ENCODE measurements around the gene FFAR4. TPM values are rescaled to one million over a fixed set of nuclear protein-coding genes. Genes with fewer than 3 reads are reported as not detected.

The FFAR4 gene
- polyA plus RNA-seq, 2 of the 4 experiments (the other 2 are of a cell fraction), result 0.15 to 0.17 TPM

DNA sequence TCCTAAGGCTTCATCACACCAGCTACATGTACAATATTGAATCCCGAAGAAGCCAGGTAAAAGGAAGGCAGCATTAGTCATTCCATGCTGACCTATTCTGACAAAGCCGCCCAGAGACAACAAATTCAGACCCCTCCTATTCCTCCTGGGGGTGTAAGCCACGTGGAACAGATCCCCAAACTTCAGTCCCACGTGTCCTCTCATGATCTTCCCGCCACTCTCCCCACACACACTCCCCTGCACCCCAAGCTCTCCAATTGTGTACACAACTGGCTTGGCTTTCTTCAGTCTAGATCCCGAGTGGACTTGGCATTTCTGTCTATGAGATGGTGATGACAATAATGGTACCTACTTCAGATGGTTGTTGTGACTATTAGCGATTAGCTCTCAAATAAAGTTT is 54.5 kb downstream of the FFAR4 start:
- TF ChIP-seq POLR2A (IDR thresholded peaks at IDR 0.05; ENCODE audit: low read length), result no peak
- no peak for TF ChIP-seq NFE2L2 (conservative IDR thresholded peaks at IDR 0.05; ENCODE audit: low read length)
- TF ChIP-seq FOSL2 (IDR thresholded peaks at IDR 0.05), result no peak
- no peak for TF ChIP-seq FOSL2 (CRISPR knock-in tag; IDR thresholded peaks at IDR 0.05)
- TF ChIP-seq CEBPB (IDR thresholded peaks at IDR 0.05), result no peak
- TF ChIP-seq TFCP2L1 (CRISPR knock-in tag; IDR thresholded peaks at IDR 0.05), result no peak
- no peak for TF ChIP-seq MAZ (IDR thresholded peaks at IDR 0.05; ENCODE audit: borderline replicate concordance, low read depth, low read length)
- TF ChIP-seq, protein P1, sequence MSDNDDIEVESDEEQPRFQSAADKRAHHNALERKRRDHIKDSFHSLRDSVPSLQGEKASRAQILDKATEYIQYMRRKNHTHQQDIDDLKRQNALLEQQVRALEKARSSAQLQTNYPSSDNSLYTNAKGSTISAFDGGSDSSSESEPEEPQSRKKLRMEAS (IDR thresholded peaks at IDR 0.05), result no peak
- no peak for TF ChIP-seq SMC3 (IDR thresholded peaks at IDR 0.05)
- no peak for TF ChIP-seq FOSB (CRISPR knock-in tag; IDR thresholded peaks at IDR 0.05)
- TF ChIP-seq, protein P2, sequence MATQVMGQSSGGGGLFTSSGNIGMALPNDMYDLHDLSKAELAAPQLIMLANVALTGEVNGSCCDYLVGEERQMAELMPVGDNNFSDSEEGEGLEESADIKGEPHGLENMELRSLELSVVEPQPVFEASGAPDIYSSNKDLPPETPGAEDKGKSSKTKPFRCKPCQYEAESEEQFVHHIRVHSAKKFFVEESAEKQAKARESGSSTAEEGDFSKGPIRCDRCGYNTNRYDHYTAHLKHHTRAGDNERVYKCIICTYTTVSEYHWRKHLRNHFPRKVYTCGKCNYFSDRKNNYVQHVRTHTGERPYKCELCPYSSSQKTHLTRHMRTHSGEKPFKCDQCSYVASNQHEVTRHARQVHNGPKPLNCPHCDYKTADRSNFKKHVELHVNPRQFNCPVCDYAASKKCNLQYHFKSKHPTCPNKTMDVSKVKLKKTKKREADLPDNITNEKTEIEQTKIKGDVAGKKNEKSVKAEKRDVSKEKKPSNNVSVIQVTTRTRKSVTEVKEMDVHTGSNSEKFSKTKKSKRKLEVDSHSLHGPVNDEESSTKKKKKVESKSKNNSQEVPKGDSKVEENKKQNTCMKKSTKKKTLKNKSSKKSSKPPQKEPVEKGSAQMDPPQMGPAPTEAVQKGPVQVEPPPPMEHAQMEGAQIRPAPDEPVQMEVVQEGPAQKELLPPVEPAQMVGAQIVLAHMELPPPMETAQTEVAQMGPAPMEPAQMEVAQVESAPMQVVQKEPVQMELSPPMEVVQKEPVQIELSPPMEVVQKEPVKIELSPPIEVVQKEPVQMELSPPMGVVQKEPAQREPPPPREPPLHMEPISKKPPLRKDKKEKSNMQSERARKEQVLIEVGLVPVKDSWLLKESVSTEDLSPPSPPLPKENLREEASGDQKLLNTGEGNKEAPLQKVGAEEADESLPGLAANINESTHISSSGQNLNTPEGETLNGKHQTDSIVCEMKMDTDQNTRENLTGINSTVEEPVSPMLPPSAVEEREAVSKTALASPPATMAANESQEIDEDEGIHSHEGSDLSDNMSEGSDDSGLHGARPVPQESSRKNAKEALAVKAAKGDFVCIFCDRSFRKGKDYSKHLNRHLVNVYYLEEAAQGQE (IDR thresholded peaks at IDR 0.05), result no peak
- TF ChIP-seq ZC3H11A (IDR thresholded peaks at IDR 0.05), result no peak
- no peak for TF ChIP-seq NPAS2 (CRISPR knock-in tag; IDR thresholded peaks at IDR 0.05; ENCODE audit: borderline replicate concordance)
- TF ChIP-seq, protein P3, sequence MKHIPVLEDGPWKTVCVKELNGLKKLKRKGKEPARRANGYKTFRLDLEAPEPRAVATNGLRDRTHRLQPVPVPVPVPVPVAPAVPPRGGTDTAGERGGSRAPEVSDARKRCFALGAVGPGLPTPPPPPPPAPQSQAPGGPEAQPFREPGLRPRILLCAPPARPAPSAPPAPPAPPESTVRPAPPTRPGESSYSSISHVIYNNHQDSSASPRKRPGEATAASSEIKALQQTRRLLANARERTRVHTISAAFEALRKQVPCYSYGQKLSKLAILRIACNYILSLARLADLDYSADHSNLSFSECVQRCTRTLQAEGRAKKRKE (CRISPR knock-in tag; IDR thresholded peaks at IDR 0.05; ENCODE audit: low read depth), result no peak
- TF ChIP-seq SREBF2 (IDR thresholded peaks at IDR 0.05), result no peak
- TF ChIP-seq, protein P4, sequence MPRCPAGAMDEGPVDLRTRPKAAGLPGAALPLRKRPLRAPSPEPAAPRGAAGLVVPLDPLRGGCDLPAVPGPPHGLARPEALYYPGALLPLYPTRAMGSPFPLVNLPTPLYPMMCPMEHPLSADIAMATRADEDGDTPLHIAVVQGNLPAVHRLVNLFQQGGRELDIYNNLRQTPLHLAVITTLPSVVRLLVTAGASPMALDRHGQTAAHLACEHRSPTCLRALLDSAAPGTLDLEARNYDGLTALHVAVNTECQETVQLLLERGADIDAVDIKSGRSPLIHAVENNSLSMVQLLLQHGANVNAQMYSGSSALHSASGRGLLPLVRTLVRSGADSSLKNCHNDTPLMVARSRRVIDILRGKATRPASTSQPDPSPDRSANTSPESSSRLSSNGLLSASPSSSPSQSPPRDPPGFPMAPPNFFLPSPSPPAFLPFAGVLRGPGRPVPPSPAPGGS (IDR thresholded peaks at IDR 0.05), result no peak
- TF ChIP-seq, protein P5, sequence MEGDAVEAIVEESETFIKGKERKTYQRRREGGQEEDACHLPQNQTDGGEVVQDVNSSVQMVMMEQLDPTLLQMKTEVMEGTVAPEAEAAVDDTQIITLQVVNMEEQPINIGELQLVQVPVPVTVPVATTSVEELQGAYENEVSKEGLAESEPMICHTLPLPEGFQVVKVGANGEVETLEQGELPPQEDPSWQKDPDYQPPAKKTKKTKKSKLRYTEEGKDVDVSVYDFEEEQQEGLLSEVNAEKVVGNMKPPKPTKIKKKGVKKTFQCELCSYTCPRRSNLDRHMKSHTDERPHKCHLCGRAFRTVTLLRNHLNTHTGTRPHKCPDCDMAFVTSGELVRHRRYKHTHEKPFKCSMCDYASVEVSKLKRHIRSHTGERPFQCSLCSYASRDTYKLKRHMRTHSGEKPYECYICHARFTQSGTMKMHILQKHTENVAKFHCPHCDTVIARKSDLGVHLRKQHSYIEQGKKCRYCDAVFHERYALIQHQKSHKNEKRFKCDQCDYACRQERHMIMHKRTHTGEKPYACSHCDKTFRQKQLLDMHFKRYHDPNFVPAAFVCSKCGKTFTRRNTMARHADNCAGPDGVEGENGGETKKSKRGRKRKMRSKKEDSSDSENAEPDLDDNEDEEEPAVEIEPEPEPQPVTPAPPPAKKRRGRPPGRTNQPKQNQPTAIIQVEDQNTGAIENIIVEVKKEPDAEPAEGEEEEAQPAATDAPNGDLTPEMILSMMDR (IDR thresholded peaks at IDR 0.05), result no peak
- Histone ChIP-seq H3K27ac (no peak overlapping the region), H3K9me3 (no peaks in the 10 kb centered on the region), H3K4me3 (no peak overlapping the region), H3K4me1 (no peaks in the 10 kb centered on the region), H3K4me2 (no peak overlapping the region)
- ChIA-PET CTCF (no interaction called here), POLR2A (no interaction called here)
- 32% methylated on average over 7 of the region's 7 CpGs for WGBS (ENCODE audit: missing lambda C conversion rate)
- no peak for FAIRE-seq
- no peak for DNase-seq (ENCODE audit: low read depth in 1 of 2, low spot score in 1 of 2)
- no peak for ATAC-seq

DNA sequence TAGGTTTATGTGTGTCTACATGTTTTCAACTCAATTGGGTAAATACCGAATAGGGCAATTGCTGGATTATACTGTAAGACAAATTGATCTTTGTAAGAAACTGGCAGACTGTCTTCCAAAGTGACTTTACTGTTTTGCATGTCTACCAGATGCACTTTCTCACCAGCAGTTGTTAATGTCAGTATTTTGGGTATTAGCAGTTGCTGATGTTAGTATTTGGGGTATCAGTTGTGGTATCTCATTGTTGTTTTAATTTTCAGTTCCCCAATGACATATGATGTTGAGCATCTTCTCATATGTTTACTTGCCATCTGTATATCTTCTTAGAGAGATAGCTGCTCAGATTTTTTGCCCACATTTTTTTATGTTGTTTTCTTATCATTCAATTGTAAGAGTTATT is 56.5 kb downstream of the FFAR4 start:
- POLR2A ChIA-PET, result no interaction called here
- peak; percentile 83 for FAIRE-seq
- no peak for ATAC-seq

More for the DNA sequence above, 56.5 kb downstream of the FFAR4 start:
- no peak overlapping the region for H3K4me3 ChIP-seq
- TF ChIP-seq SREBF2 (IDR thresholded peaks at IDR 0.05), result no peak
- TF ChIP-seq, protein P2 (IDR thresholded peaks at IDR 0.05), result no peak
- TF ChIP-seq CBX8 (IDR thresholded peaks at IDR 0.05), result no peak
- TF ChIP-seq RAD21 (conservative IDR thresholded peaks at IDR 0.05 in 1 of 2, IDR thresholded peaks at IDR 0.05 in 1 of 2), result no peak
- no peak for TF ChIP-seq CBX2 (IDR thresholded peaks at IDR 0.05; ENCODE audit: borderline replicate concordance, low read depth)
- TF ChIP-seq HOXB13 (CRISPR knock-in tag; IDR thresholded peaks at IDR 0.05; ENCODE audit: low read depth), result no peak
- no peaks in the 10 kb centered on the region for H3K4me1 ChIP-seq
- H3K4me2 ChIP-seq, result no peak overlapping the region
- CTCF ChIA-PET, result no interaction called here
- no peak for DNase-seq (ENCODE audit: low read depth in 1 of 2, low spot score in 1 of 2)
- H3K27ac ChIP-seq, result no peak overlapping the region
- no peaks in the 10 kb centered on the region for H3K9me3 ChIP-seq
- WGBS (ENCODE audit: missing lambda C conversion rate), result 82% methylated on average over 1 of the region's 1 CpG
